KOPT-K1 (cell line): ENCODE data around the gene RPRD2.
"Not testable (repeated sequence)": the region's sequence is repeated elsewhere in the genome, so short reads cannot be mapped to it uniquely, and the experiment has no call there.

ENCODE experiments used
- H3K27ac ChIP-seq: fragments of 200-600 bp; sonication (generic); 2 replicates; pipeline ENCODE4 v1.5.1; 2016; ENCODE audit warnings: antibody characterized with exemption, mild to moderate bottlenecking, low read depth, low read length; ENCODE audit not compliant: poor library complexity, severe bottlenecking
- H3K36me3 ChIP-seq: fragments of 200-600 bp; sonication (generic); 2 replicates; pipeline ENCODE4 v1.5.1; 2017; ENCODE audit warnings: antibody characterized with exemption, mild to moderate bottlenecking, low read length, moderate library complexity; ENCODE audit not compliant: insufficient read depth
- H3K9me3 ChIP-seq: fragments of 200-600 bp; sonication (generic); 2 replicates; pipeline ENCODE4 v1.5.1; 2017; ENCODE audit warnings: antibody characterized with exemption, low read length, mild to moderate bottlenecking; ENCODE audit not compliant: insufficient read depth, poor library complexity, severe bottlenecking

Gene RPRD2

GRCh38 chr1:150363426-150364230 lies at the start of gene RPRD2:
RPRD2 (plus strand) TSS chr1:150364147; CDS start chr1:150364715, 568 bp downstream.
- Histone ChIP-seq H3K36me3 (no peaks in the 10 kb centered on the region), H3K9me3 (no peaks in the 10 kb centered on the region), H3K27ac (peak within 1 kb of the TSS; percentile 84)

- H3K27ac ChIP-seq, H3K36me3 ChIP-seq, H3K9me3 ChIP-seq: not testable (repeated sequence)
These were observed 49.3 kb upstream of the RPRD2 start for GRCh38 chr1:150314691-150315090.

GRCh38 chr1:150320667-150320978 lies 43.3 kb upstream of the RPRD2 start:
- Histone ChIP-seq H3K27ac (peak overlapping the region; percentile 93), H3K9me3 (no peaks in the 10 kb centered on the region), H3K36me3 (peaks cover 30% of the 10 kb centered on the region)

GRCh38 chr1:150321826-150322166 lies 42.2 kb upstream of the RPRD2 start:
- Histone ChIP-seq H3K36me3 (peaks cover 41% of the 10 kb centered on the region), H3K27ac (peak overlapping the region; percentile 93), H3K9me3 (no peaks in the 10 kb centered on the region)

GRCh38 chr1:150322310-150322709 lies 41.6 kb upstream of the RPRD2 start:
- peaks cover 47% of the 10 kb centered on the region for H3K36me3 ChIP-seq
- peak overlapping the region; percentile 93 for H3K27ac ChIP-seq
- H3K9me3 ChIP-seq: no peaks in the 10 kb centered on the region

GRCh38 chr1:150332651-150333290 lies 31.2 kb upstream of the RPRD2 start:
- Histone ChIP-seq H3K36me3 (peaks cover 99% of the 10 kb centered on the region), H3K9me3 (no peaks in the 10 kb centered on the region), H3K27ac (no peak overlapping the region)

GRCh38 chr1:150346316-150346715 lies 17.6 kb upstream of the RPRD2 start:
- no peak overlapping the region for H3K27ac ChIP-seq
- peaks cover 98% of the 10 kb centered on the region for H3K36me3 ChIP-seq
- no peaks in the 10 kb centered on the region for H3K9me3 ChIP-seq

- Histone ChIP-seq H3K36me3 (peaks cover 90% of the 10 kb centered on the region), H3K9me3 (no peaks in the 10 kb centered on the region), H3K27ac (no peak overlapping the region)
These were observed 11.1 kb upstream of the RPRD2 start for GRCh38 chr1:150352866-150353265.

- Histone ChIP-seq H3K27ac (peak overlapping the region; percentile 84), H3K9me3 (no peaks in the 10 kb centered on the region), H3K36me3 (no peaks in the 10 kb centered on the region)
These were observed 1.1 kb upstream of the RPRD2 start for GRCh38 chr1:150362721-150363425.

- Histone ChIP-seq H3K9me3 (no peaks in the 10 kb centered on the region), H3K36me3 (no peaks in the 10 kb centered on the region), H3K27ac (peak overlapping the region; percentile 84)
These were observed 470 bp downstream of the RPRD2 start for GRCh38 chr1:150364231-150365003.

GRCh38 chr1:150365941-150366340 lies 2.0 kb downstream of the RPRD2 start:
- no peaks in the 10 kb centered on the region for H3K36me3 ChIP-seq
- H3K27ac ChIP-seq: peak overlapping the region; percentile 84
- H3K9me3 ChIP-seq: no peaks in the 10 kb centered on the region

GRCh38 chr1:150366416-150367296 lies 2.7 kb downstream of the RPRD2 start:
- no peaks in the 10 kb centered on the region for H3K36me3 ChIP-seq
- peak overlapping the region; percentile 84 for H3K27ac ChIP-seq
- H3K9me3 ChIP-seq: no peaks in the 10 kb centered on the region

- H3K36me3 ChIP-seq: 0 out of 2 replicates have a peak, but pooled peaks cover 8% of the 10 kb centered on the region
- H3K9me3 ChIP-seq: no peaks in the 10 kb centered on the region
- no peak overlapping the region for H3K27ac ChIP-seq
These were observed 7.2 kb downstream of the RPRD2 start for GRCh38 chr1:150371110-150371509.

GRCh38 chr1:150372580-150372979 lies 8.6 kb downstream of the RPRD2 start:
- Histone ChIP-seq H3K27ac (no peak overlapping the region), H3K9me3 (no peaks in the 10 kb centered on the region), H3K36me3 (0 out of 2 replicates have a peak, but pooled peaks cover 8% of the 10 kb centered on the region)
